ENCODE data around the gene TSPEAR. TPM values are rescaled to one million over a fixed set of nuclear protein-coding genes. Genes with fewer than 3 reads are reported as not detected.

Gene TSPEAR
- total RNA-seq, 1 experiment from 2014 or later, result not detected

DNA sequence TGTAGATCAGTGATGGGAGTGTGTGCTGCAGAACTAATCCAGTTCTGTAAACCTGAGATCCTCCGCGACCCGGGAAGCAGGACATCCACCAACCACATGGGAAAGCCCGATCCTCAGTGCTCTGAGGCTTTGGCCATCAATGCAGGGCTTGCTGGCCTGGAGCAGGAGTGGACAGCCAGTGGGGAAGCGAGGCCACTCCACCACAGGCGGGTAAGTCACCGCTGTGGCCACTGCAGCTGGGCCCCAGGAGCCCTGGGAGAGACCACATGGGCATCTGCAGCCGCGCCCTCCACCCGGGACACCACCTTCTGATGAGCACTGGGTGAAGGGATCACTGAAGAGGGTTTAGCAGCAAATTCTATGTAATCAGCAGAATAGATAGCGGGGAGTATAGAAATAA is 30.2 kb downstream of the TSPEAR start:
- no peak for TF ChIP-seq CTCF (IDR thresholded peaks at IDR 0.05; ENCODE audit: unreplicated experiment)
- BruUV-seq (replicated peaks), result no TSS peak
- no peaks in the 10 kb centered on the region for H3K36me3 Mint-ChIP-seq (ENCODE audit: insufficient read depth, unreplicated experiment)
- CTCF ChIA-PET, result no interaction called here
- H3K4me1 Mint-ChIP-seq (ENCODE audit: insufficient read depth, unreplicated experiment), result no peaks in the 10 kb centered on the region
- H3K27ac Mint-ChIP-seq (ENCODE audit: low read depth, unreplicated experiment), result no peak overlapping the region
- POLR2A ChIA-PET, result no interaction called here
- H3K4me3 Mint-ChIP-seq (ENCODE audit: unreplicated experiment), result no peak overlapping the region
- no peaks in the 10 kb centered on the region for H3K9me3 Mint-ChIP-seq (ENCODE audit: unreplicated experiment)
- no peak for DNase-seq (ENCODE audit: unreplicated experiment)
- peaks cover 96% of the 10 kb centered on the region for H3K27me3 Mint-ChIP-seq (ENCODE audit: insufficient read depth, unreplicated experiment)
- intact Hi-C loops (cut with micrococcal nuclease), result no loop called here

DNA sequence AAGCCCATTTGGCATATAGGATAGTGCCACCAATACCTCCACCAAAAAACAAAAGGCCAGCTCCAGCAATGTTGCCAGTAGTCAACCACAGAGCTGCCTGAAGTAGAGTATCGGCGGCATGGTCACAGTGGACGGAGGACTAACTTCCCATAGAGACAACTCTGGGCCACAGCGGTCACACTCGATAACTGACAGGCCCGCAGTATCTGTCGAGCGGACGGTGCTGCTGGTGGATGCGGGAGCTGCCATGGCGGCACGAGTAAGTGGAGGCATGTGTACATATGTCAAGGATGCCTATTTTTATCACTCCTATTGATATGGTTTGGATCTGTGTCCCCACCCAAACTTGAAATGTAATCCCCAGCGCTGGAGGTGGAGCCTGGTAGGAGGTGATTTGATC is 33.5 kb downstream of the TSPEAR start:
- DNase-seq (ENCODE audit: unreplicated experiment), result no peak
- ChIA-PET POLR2A (interaction anchor here (1.3 kb wide), 1 partner anchor 32 kb away, joined by 3 read pairs; no protein-coding TSS in a partner anchor), CTCF (no interaction called here)
- Mint-ChIP-seq H3K36me3 (ENCODE audit: insufficient read depth, unreplicated experiment) (no peaks in the 10 kb centered on the region), H3K4me1 (ENCODE audit: insufficient read depth, unreplicated experiment) (no peaks in the 10 kb centered on the region), H3K4me3 (ENCODE audit: unreplicated experiment) (no peak overlapping the region), H3K9me3 (ENCODE audit: unreplicated experiment) (peaks cover 9% of the 10 kb centered on the region), H3K27me3 (ENCODE audit: insufficient read depth, unreplicated experiment) (peaks cover 93% of the 10 kb centered on the region), H3K27ac (ENCODE audit: low read depth, unreplicated experiment) (no peak overlapping the region)
- intact Hi-C loops (cut with micrococcal nuclease), result no loop called here
- no peak for TF ChIP-seq CTCF (IDR thresholded peaks at IDR 0.05; ENCODE audit: unreplicated experiment)
- BruUV-seq (replicated peaks), result no TSS peak

DNA sequence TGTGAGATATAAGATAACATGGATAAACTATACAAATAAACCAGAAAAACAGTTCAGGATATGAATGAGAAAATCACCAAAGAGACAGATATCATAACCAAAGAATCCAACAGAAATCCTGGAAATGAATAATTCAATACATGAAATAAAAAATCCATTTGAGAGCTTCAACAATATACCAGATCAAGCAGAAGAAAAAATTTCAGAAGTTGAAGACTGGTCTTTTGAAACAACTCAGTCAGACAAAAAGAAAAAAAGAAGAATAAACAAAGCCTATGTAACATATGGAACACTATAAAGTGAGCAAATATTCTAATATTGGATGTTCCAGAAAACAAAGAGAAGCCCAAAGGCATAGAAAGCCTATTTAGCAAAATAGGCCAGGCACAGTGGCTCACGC is 39.5 kb downstream of the TSPEAR start:
- H3K36me3 Mint-ChIP-seq (ENCODE audit: insufficient read depth, unreplicated experiment), result no peaks in the 10 kb centered on the region
- TF ChIP-seq CTCF (IDR thresholded peaks at IDR 0.05; ENCODE audit: unreplicated experiment), result no peak
- intact Hi-C loops (cut with micrococcal nuclease), result no loop called here
- H3K4me1 Mint-ChIP-seq (ENCODE audit: insufficient read depth, unreplicated experiment), result peaks cover 4% of the 10 kb centered on the region
- no peak overlapping the region for H3K27ac Mint-ChIP-seq (ENCODE audit: low read depth, unreplicated experiment)
- no peak overlapping the region for H3K4me3 Mint-ChIP-seq (ENCODE audit: unreplicated experiment)
- POLR2A ChIA-PET, result no interaction called here
- no peak for DNase-seq (ENCODE audit: unreplicated experiment)
- CTCF ChIA-PET, result no interaction called here
- peaks cover 20% of the 10 kb centered on the region for H3K9me3 Mint-ChIP-seq (ENCODE audit: unreplicated experiment)
- H3K27me3 Mint-ChIP-seq (ENCODE audit: insufficient read depth, unreplicated experiment), result peaks cover 73% of the 10 kb centered on the region
- BruUV-seq (replicated peaks), result no TSS peak

DNA sequence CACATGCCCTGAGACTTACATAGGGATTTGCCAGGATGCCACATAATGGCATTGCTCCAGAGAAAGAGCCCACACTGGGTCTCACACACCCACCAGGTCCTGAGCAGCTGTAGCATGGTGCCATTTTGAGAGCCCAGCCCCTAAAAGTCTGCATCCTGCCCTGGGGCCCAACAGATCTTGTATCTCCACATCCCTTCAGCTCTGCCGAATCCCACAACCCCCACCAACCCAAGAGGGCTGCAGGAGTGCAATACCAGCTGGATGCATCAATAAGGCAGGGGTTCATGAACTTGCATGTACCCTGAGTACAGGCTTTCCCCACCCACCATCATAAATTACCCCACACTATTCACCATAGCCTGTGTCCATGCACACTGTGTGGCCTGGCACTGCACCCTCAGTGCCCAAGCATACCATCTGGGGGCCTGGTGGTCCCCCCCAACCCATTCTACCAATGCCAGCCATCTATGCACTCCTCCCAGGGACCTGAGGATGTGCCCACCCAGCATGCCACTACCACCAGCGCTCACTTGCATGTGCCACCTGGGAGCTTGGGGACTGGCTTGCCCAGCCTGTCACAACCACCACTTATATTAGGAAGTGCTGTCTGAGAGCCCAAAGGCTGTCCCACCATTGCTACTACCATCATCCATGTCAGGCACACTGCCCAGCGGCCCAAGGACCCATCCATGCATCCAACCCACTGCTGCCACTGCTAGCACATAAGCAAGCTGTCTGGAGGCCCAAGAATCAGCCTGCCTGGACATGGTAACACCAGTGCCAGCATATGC is 40.5 kb downstream of the TSPEAR start:
- BruUV-seq (replicated peaks), result no TSS peak
- DNase-seq (ENCODE audit: unreplicated experiment), result no peak
- Mint-ChIP-seq H3K27me3 (ENCODE audit: insufficient read depth, unreplicated experiment) (peaks cover 62% of the 10 kb centered on the region), H3K36me3 (ENCODE audit: insufficient read depth, unreplicated experiment) (no peaks in the 10 kb centered on the region), H3K4me3 (ENCODE audit: unreplicated experiment) (no peak overlapping the region), H3K9me3 (ENCODE audit: unreplicated experiment) (peaks cover 20% of the 10 kb centered on the region), H3K27ac (ENCODE audit: low read depth, unreplicated experiment) (no peak overlapping the region), H3K4me1 (ENCODE audit: insufficient read depth, unreplicated experiment) (peaks cover 14% of the 10 kb centered on the region)
- ChIA-PET POLR2A (no interaction called here), CTCF (interaction anchor here (0.6 kb wide), 1 partner anchor 577 kb away, joined by 4 read pairs; no protein-coding TSS in a partner anchor)
- intact Hi-C loops (cut with micrococcal nuclease), result no loop called here
- no peak for TF ChIP-seq CTCF (IDR thresholded peaks at IDR 0.05; ENCODE audit: unreplicated experiment)
